HG03520 (cell line): ENCODE measurements around the gene KCNJ18.
"Not testable (repeated sequence)": the region's sequence is repeated elsewhere in the genome, so short reads cannot be mapped to it uniquely, and the experiment has no call there.

Experiments
- ATAC-seq: cut with Tn5 transposase; IDR thresholded peaks from one replicate; pipeline ENCODE4 v1.9.1; 2021; ENCODE audit warnings: mild to moderate bottlenecking, moderate library complexity; ENCODE audit not compliant: unreplicated experiment

Gene KCNJ18

DNA sequence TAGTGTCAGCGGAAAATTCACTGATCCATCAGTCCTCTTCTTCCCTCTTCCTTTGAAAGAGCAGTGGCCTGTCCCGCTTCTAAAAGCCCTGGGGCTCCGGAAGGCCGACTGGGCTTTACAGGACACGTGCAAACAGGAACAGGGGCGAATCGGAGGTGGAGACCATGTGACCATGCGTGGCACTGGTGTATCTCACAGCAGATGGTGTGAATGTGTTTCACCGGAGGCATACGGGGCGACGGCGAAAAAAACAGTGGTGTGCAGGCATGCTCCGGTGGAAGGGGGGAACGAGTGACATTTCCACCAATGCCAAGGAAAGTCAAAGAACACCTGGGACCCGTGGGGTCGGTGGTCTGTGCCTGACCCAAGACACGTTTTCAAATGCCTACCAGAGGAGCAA, 8.4 kb upstream of the KCNJ18 start:
- not testable (repeated sequence) for ATAC-seq

DNA sequence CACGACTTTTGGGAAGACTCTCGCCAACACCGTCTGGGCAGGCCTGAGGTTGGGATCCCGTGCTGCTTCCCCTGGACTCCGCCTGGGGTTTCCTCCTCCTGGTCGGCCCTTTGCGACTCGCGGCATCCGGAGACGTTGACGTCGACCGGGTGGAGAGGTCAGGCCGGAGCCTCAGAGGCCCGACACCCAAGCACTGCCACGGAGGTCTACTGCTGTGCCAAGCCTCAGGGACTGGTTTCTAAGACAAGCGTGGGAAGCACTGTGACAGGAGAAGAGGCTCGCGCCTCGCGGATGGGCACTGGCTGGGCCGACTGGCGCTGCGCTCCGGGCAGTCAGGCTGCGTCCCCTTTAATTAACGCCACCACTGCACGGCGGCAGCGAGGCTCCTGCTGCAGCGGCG, 7.9 kb upstream of the KCNJ18 start:
- not testable (repeated sequence) for ATAC-seq

DNA sequence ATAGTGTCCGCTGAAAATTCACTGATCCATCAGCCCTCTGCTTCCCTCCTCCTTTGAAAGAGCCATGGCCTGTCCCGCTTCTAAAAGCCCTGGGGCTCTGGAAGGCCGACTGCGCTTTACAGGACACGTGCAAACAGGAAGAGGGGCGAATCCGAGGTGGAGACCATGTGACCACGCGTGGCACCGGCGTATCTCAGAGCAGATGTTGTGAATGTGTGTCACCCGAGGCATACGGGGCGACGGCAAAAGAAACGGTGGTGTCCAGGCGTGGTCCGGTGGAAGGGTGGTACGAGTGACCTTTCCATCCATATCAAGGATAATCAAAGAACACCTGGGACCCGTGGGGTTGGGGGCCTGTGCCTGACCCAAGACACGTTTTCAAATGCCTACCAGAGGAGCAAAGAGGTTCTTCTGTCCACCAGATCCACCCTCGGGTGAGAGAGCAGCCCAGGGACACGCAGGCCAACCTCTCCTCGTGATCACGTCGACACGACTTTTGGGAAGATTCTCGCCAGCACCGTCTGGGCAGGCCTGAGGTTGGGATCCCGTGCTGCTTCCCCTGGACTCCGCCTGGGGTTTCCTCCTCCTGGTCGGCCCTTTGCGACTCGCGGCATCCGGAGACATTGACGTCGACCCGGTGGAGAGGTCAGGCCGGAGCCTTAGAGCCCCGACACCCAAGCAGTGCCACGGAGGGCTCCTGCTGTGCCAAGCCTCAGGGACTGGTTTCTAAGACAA, 7.1 kb upstream of the KCNJ18 start:
- not testable (repeated sequence) for ATAC-seq

DNA sequence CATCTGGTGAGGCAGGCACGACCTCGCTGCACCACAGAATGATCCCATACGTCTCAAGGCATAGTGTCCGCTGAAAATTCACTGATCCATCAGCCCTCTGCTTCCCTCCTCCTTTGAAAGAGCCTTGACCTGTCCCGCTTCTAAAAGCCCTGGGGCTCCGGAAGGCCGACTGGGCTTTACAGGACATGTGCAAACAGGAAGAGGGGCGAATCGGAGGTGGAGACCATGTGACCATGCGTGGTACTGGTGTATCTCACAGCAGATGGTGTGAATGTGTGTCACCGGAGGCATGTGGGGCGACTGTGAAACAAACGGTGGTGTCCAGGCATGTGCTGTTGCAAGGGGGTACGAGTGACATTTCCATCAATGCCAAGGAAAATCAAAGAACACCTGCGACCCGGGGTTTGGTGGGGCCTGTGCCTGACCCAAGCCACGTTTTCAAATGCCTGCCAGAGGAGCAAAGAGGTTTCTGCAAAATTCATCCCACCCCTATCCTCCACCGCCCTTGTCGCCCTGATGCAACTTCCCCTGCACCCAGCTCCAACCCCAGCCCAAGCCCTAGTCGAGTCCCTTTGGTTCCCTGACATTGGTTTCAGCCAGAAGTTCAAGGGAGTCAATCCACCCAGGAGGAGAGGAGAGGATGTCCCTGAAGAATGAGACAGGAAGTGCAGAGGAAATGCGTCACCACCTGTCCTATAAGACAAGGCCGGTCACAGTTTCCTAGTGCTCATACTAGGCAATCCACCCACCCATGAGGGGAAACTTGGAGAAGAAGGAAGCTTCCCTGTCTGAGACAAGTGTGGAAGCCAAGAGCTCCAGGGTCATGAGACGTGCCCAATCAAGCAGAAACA, 5.9 kb upstream of the KCNJ18 start:
- ATAC-seq = no peak

DNA sequence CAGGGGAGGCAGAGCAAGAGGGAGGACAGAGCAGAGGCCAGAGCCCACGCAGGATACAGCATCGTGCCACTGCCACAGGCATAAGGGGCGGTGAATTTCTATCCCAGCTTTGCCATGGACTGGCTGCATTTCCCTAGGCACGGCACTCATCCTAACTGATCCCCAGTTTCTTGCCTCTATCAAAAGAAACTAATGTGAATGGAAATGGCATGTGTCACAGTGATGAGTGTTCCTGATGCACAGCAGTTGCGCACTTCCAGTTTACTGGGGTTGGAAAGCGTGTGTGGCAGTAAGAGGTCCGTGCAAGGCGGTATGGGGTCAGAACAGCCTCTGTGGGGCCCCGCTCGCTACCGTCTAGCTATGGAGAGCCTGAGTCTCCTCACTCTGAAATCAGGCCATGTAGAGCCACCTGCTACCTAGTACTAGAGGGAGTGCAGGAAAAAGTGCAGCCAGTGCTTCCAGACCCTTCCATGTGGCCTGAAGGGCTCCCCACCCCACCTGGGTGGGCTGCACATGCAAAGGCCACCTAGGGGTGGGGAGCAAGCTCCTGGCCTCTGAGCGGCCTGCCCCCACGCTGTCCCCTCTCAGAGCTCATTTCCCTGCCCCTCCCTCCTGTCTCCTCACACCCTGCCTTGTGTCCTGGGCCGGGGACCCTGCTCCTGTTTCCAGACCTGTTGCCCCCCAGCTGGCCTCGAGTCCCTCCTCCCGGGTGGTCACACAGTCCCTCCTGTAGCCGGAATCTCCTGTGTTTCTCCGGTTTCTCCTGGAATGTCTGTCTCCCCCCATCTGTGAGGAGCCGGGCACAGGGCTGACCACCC, 5.0 kb upstream of the KCNJ18 start:
- ATAC-seq = no peak

DNA sequence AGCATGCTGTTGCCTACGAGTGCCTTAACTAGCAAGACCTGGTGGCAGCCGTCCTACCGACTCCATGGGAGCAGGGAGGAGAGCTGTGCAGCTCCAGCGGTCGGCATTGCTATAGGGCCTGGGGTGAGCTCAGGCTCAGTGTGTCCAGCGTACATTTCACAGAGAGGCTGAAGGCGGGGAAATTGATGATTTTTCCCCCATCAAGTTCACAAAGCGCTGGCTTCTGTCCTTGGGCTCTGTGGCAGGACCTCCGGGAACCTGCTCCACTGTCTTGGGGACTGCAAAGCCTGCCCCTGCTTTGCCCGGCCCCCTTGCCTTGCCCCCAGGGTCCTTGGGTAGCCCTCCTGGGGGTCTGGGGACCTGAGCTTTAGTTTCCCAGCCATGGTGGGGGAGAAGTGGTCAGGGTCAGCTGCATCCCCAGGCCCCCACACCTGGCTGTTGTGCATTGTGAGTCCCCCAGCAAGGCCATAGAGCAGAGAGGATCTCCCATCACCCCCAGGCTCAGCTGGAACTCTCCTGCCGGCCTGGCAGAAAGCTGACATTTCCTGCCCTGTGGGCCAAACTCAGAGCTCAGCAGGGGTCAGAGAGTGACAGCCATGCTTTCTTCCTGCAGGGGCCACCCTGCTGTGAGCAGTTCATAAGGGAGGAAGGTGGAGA, 3.9 kb upstream of the KCNJ18 start:
- ATAC-seq = no peak

DNA sequence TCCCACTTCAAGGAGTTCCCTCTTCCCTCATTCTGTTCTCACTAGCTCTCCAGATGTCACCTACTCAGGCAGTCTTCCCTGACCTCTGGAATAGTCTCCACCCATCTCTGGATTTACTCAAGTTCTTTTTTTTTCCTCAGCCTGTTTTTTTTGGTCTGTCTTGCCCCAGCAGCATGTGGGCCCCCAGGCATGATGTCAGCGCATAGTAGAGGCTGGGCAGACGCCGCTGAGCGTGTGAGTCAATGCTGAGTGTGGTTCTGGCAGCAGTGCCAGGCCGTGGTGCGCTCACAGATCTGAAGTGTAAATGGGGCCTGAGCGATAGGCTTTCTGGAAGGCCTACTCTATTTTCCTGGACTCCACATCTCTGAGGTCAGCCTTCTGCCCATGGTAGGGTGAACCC, 2.7 kb upstream of the KCNJ18 start:
- no peak for ATAC-seq

DNA sequence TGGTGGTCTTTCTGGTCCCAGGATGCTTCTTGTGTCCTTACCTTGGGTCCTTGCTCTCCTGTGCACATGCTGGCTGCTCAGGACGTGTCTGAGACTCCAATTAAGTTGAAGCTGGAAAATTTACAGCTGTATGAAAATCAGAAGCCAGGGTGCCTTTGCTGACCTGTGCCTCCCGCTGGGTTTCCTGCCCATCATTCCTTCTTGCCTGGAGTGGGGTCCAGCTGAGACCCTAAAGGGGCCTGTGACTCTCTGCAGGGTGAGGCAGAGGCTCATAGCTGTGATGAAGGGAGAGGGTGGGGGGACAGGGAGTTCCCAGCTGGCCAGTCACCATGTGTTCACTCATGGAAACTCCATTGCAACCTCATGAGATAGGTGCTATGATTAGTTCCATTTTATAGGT, 1.5 kb upstream of the KCNJ18 start:
- ATAC-seq = not testable (repeated sequence)

DNA sequence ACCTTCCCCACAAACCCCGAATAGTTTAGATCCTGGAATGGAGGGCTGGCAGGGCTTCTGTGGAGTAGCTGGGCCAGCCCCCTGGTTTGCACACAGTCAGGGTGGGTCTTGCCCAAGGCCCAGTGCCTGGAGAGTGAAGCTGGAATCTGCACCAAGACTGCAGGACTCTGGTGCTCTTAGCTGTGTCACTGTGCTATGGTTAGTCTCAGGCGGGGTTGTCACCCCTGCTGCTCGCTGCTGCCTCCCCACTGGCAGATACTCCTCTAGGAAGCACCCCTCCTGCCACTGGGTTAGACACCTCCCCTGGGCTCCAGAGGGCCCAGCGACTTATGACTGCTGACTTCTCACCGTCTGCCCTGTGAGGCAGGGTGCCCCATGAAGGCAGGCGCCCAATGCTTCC, 842 bp upstream of the KCNJ18 start:
- ATAC-seq = not testable (repeated sequence)

DNA sequence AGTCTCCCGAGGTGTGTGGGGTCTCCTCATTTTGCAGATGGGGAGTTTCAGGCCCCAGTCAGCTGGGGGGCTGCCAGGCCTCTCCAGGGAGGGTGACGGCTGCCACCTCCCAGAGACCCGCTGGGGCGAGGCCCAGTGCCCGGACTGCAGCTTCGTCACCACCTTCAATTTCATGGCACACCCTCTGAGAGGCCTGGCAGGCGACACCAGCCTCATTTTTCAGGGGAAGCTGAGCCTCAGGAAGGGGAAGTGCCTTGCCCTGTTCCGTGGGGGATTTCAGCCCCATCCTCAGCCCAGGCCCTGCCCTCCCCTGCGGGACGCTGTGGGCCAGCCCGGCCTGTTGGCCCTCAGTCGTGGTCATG, 362 bp downstream of the KCNJ18 start:
- ATAC-seq = not testable (repeated sequence)

DNA sequence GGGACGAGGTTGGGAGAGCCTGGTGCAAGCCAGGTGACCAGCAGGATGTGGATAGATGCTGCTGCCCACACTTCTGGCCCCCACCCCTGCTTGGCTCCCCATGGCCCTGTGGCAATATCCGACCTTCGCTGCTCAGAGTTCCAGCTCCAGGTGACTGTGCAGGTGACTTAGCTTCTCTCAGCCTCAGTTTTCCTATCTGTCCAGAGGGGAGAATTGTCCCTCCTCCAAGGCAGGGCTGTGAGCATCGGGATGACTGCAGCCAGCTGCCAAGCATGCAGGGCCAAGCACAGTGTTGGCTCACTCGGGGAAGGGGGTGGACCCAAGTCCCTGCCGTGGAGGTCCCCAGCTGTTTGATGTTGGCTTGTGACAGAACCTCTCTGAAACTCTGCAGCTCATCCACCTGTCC, 1.1 kb downstream of the KCNJ18 start:
- not testable (repeated sequence) for ATAC-seq

DNA sequence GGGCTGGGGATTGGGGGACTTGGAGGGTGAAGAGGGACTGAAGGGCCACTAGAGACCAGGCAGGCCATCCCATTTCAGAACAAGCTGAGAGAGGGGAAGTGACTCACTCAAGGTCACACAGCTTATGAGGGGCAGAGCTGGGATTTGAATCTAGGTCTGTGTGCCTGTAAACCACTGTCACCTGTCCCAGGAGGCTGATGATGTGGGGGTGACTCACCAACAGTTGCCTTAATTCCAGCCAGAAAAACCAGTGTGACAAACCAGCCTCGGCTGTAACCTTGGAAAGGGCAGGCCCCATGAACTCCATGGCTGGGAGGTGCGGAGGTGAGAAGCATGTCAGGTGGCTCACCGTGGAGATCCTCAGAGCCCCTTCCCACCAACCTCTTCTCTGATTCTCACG, 1.6 kb downstream of the KCNJ18 start:
- ATAC-seq = not testable (repeated sequence)

DNA sequence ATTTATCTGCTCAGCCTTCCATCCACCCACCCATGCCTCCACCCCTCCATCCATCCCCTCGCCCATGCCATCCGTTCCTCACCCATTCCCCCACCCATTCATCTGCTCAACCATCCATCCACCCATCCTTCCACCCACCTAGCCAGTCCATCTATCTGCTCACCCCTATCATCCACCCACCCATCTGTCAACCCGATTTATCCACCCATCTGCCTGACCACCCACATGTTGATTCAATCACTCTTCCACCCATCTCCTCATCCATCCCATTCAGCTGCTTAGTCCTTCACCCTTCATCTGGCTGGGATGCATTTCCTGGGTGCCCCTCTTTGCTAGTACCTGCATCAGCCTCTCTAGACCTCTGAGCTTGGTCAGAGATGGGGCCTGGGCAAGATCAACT, 3.9 kb downstream of the KCNJ18 start:
- not testable (repeated sequence) for ATAC-seq

DNA sequence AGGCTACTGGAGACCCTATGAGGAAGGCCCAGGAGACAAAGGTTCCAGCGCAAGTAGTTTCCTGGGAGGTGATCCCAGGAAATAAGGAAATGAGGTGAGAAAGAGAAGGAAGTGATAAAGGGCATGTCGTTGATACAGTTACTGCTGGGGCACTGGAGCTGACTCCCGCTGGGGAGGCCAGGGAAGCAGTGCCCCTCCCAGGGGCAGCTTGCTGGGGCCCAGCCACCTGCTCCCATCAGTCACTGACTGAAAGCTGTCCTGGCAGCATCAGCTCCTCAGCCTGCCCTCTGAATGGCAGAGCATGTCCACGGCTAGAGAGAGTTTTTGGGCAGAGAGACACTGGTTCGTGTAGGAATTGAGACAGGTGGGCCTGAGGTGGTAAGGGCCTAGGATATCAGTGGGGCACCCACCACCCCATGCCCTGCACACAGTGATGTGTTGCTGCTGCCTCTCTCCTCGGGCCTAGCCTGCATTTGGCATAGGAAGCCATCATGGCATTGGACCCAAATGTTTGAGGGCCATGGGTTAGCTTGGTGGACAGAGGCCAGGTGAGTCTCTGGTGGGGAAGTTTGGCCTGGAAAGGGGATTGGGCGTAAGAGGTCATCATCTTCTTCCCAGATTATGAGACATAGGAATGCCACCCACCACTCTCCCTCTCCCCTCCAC, 4.7 kb downstream of the KCNJ18 start:
- not testable (repeated sequence) for ATAC-seq

DNA sequence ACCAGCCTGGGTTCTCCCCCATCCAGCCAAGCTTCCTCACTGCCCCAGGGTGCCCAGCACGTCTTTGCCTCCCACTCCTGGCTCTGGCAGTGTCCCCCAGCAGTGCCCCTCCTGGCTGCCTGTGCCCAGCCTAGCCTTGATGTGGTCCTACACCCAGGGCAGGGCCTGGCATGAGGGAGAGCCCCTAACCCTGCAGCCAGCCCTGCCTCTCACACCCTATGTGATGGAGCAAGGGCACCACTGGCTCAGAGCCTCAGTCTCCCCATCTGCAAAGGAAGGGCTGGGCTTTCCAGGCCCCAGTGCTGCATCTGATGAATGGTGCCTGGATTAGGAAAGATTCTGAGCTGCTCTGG, 5.2 kb downstream of the KCNJ18 start:
- ATAC-seq = not testable (repeated sequence)

DNA sequence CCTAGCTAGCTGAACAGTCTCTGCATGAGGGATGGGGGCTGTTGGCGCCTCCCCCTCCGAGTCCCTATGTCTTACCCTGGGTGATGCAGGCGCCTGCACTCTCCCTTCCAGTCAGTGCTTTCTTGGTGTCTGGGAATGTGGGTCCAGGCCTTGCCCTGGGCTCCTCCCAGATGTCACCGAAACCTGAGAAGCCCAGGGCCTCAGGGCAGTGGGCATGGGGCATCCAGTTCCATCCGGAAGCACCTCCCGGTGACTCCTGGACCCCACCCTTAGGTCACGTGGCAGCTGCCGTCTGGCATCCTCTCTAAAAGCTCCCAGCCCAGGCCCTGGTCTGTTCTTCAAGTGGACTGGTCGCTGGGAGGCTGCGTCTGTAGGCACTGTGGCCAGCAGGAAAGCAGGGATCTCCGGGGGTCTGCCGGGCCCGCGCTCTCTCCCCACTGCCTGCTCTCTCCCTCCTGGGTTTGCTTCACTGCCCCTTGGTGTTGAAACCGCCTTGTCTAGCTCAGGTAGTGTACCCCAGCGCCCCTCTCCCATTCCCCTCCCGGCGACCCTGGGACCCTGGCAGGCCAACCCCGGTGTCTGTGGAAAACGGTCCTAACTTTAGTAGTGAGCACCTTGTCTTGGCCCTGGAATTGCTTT, 6.2 kb downstream of the KCNJ18 start:
- ATAC-seq = not testable (repeated sequence)

DNA sequence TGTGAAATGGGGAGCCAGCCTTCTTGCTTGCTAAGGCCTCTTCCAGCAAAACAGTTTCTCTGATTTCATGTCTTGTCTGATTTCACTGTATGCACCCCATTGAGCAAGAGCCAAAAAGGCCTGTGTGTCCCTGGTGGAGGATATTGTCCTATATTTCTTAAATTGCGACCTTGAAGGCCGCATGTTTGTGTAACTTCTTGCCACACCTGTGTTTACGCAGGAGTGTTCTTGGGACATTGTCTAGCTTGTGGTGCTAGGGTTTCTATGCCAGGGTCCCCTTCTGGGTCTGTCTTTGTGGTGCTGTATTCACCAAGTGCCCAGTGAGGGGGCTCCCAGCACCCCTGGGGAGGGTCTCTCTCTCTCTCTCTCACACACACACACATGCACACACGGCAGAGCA, 6.8 kb downstream of the KCNJ18 start:
- ATAC-seq = not testable (repeated sequence)

DNA sequence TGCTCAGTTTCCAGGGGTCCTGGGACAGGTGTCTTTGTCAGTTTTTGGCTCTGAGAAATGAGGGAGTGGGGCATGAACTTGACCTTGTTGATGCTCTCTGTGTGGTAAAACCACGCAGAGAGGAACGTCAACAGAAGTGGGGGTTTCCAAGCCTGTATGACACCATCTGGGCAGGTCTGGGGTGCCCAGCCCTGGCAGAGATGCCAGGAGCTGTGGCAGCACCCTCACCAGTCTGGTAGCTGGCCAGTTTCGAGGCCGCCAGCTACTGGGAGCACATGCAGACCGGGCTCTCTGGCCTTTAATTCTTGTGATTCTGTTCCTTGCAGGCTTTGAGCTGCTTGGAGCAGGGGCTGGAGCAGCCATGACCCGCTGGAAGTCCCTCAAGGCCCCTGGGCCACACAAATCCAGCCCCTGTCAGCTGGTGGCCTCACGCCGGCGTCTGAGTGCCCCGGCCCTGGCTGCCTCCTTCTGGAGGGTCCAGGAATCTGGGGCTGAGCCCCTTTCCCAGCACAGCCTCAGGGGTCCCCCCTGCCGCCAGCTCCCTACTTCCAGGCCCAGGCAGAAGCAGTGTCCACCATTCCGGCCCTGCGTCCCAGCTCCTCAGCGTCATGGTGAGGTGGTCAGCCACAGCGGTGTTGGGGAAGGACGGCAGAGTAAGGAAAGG, 7.4 kb downstream of the KCNJ18 start:
- ATAC-seq = not testable (repeated sequence)

DNA sequence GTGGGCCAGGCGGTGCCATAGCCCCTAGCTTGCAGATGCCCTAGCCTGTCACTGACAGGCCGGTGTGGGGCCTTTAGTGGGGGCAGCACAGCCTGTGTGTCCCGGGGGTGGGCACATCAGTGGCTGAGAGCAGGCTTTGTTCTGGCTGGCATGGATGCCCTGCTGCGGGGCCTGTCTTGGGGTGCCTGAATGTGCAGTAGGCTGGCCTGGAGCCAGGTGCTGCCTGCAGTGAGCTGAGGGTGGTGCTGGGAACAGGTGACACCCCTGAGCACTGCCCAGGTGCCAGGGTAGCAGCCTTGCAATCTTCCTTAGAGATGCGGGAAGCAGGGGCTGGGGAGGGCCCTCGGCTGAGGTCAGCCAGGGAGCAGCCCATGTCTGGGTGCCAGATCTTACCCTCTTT, 8.8 kb downstream of the KCNJ18 start:
- not testable (repeated sequence) for ATAC-seq
